ENCODE data around the gene OSBPL2. TPM values are rescaled to one million over a fixed set of nuclear protein-coding genes. Genes with fewer than 3 reads are reported as not detected.

The OSBPL2 gene
- total and polyA plus RNA-seq, 2 experiments from 2014 or later = 16.6 to 31.2 TPM

DNA sequence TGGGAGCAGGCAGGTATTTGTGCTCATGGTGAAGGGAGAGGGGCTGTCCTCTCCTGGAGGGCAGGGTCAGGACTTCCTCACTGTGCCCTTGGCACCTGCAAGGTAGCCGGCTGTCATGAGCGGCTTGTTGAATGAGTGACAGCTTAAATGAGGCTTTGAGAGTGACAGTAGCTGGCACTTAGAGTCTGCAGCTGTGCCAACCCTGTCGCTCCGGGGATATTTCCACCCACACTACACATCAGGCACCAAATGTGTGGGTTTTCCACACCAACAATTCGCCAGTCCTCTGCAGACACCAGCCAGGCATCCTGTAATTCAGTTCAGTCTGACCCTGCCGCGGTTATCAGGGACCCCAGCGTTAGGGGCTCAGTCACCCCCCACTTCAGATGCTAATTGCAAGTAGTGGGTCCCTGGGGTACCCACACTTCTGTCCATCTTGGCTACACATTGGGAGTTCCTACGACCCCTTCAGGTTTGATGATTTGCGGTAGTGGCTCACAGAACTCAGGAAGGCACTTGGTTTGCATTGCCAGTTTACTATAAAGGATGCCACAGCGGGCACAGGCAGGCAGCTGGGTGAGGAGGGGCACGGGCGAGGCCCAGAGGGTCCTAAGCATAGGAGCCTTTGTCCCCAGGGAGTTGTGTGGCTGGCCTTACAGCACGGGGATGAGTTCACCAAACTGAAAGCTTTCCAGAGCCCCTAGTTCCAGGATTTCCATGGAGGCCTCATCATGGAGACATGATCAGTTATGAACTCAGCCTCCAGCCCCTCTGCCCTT, 46.4 kb upstream of the OSBPL2 start (continued):
- TF ChIP-seq, protein P1, sequence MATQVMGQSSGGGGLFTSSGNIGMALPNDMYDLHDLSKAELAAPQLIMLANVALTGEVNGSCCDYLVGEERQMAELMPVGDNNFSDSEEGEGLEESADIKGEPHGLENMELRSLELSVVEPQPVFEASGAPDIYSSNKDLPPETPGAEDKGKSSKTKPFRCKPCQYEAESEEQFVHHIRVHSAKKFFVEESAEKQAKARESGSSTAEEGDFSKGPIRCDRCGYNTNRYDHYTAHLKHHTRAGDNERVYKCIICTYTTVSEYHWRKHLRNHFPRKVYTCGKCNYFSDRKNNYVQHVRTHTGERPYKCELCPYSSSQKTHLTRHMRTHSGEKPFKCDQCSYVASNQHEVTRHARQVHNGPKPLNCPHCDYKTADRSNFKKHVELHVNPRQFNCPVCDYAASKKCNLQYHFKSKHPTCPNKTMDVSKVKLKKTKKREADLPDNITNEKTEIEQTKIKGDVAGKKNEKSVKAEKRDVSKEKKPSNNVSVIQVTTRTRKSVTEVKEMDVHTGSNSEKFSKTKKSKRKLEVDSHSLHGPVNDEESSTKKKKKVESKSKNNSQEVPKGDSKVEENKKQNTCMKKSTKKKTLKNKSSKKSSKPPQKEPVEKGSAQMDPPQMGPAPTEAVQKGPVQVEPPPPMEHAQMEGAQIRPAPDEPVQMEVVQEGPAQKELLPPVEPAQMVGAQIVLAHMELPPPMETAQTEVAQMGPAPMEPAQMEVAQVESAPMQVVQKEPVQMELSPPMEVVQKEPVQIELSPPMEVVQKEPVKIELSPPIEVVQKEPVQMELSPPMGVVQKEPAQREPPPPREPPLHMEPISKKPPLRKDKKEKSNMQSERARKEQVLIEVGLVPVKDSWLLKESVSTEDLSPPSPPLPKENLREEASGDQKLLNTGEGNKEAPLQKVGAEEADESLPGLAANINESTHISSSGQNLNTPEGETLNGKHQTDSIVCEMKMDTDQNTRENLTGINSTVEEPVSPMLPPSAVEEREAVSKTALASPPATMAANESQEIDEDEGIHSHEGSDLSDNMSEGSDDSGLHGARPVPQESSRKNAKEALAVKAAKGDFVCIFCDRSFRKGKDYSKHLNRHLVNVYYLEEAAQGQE (IDR thresholded peaks at IDR 0.05; ENCODE audit: unreplicated experiment) = no peak
- no peak for TF ChIP-seq CREB1 (CRISPR knock-in tag; IDR thresholded peaks at IDR 0.05; ENCODE audit: low read depth)
- TF ChIP-seq ZNF331 (CRISPR knock-in tag; IDR thresholded peaks at IDR 0.05; ENCODE audit: low read depth) = no peak
- no peak for TF ChIP-seq EZH2phosphoT487 (IDR thresholded peaks at IDR 0.05; ENCODE audit: unreplicated experiment)
- TF ChIP-seq, protein P2, sequence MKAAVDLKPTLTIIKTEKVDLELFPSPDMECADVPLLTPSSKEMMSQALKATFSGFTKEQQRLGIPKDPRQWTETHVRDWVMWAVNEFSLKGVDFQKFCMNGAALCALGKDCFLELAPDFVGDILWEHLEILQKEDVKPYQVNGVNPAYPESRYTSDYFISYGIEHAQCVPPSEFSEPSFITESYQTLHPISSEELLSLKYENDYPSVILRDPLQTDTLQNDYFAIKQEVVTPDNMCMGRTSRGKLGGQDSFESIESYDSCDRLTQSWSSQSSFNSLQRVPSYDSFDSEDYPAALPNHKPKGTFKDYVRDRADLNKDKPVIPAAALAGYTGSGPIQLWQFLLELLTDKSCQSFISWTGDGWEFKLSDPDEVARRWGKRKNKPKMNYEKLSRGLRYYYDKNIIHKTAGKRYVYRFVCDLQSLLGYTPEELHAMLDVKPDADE (IDR thresholded peaks at IDR 0.05) = no peak

DNA sequence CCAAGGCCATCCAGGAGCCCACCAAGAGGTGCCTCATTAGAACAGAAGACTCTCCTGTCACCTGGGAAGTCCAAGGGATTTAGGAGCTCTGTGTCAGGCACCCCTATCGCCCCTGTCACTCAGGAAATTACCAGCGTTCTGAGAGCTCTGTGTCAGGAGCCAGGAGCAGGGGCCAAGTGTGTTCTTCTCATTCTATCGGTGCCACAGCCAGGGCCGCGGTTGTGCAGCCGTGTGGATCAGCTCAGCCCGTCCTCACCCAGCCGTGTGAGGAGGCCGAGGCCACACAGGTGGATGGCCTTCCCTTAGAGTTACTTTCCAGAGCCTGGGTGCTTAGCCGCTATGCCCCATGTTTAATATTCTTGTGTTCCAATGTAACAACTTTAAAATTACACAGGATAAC, 45.7 kb upstream of the OSBPL2 start:
- Mint-ChIP-seq H3K36me3 (ENCODE audit: low read depth) (peaks cover 8% of the 10 kb centered on the region), H3K27ac (no peak overlapping the region), H3K4me1 (no peaks in the 10 kb centered on the region), H3K9me3 (no peaks in the 10 kb centered on the region), H3K4me3 (no peak overlapping the region), H3K27me3 (ENCODE audit: insufficient read depth, low read depth, poor library complexity) (peaks cover 3% of the 10 kb centered on the region)
- Histone ChIP-seq H3K27ac (ENCODE audit: low read depth) (no peak overlapping the region), H3F3A (replicated peaks; ENCODE audit: low read depth) (no peaks in the 10 kb centered on the region), H3K4me3 (no peak overlapping the region), H2AFZ (no peak overlapping the region), H4K20me1 (replicated peaks; ENCODE audit: insufficient read depth) (peaks cover 8% of the 10 kb centered on the region), H3K79me2 (replicated peaks; ENCODE audit: insufficient read depth) (peaks cover 24% of the 10 kb centered on the region), H3K4me2 (no peak overlapping the region), H3K27me3 (ENCODE audit: insufficient read depth) (no peaks in the 10 kb centered on the region), H3K9me2 (ENCODE audit: insufficient read depth) (no peaks in the 10 kb centered on the region), H3K36me3 (ENCODE audit: insufficient read depth) (no peaks in the 10 kb centered on the region; the same call in 1 of the 2 replicates), H3K4me1 (ENCODE audit: insufficient read depth) (no peaks in the 10 kb centered on the region)
- DNase-seq (ENCODE audit: low spot score) = no peak
- ATAC-seq = no peak
- TF ChIP-seq ZNF114 (CRISPR knock-in tag; IDR thresholded peaks at IDR 0.05) = no peak
- TF ChIP-seq, protein P2 (IDR thresholded peaks at IDR 0.05) = no peak
- TF ChIP-seq JUNB (IDR thresholded peaks at IDR 0.05; ENCODE audit: unreplicated experiment) = no peak
- TF ChIP-seq, protein P3, sequence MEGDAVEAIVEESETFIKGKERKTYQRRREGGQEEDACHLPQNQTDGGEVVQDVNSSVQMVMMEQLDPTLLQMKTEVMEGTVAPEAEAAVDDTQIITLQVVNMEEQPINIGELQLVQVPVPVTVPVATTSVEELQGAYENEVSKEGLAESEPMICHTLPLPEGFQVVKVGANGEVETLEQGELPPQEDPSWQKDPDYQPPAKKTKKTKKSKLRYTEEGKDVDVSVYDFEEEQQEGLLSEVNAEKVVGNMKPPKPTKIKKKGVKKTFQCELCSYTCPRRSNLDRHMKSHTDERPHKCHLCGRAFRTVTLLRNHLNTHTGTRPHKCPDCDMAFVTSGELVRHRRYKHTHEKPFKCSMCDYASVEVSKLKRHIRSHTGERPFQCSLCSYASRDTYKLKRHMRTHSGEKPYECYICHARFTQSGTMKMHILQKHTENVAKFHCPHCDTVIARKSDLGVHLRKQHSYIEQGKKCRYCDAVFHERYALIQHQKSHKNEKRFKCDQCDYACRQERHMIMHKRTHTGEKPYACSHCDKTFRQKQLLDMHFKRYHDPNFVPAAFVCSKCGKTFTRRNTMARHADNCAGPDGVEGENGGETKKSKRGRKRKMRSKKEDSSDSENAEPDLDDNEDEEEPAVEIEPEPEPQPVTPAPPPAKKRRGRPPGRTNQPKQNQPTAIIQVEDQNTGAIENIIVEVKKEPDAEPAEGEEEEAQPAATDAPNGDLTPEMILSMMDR (conservative IDR thresholded peaks at IDR 0.05; ENCODE audit: low read depth in 2 of 2) = no peak
- TF ChIP-seq, protein P1 (IDR thresholded peaks at IDR 0.05; ENCODE audit: unreplicated experiment) = no peak

Measured in GM23338 (cell line).